ENCODE measurements around the gene HS3ST6. TPM values are rescaled to one million over a fixed set of nuclear protein-coding genes. Genes with fewer than 3 reads are reported as not detected.
A peak's percentile ranks its signal among the peaks of the same experiment; 100 is the strongest.

Gene HS3ST6
- total and polyA plus RNA-seq, 9 of the 15 experiments (the other 6 are each of a cell fraction or from before 2014, with no cell fraction given) = not detected

GRCh38 chr16:1959269-1960039, 41.2 kb upstream of the HS3ST6 start, which contains the start of gene NDUFB10 (continued):
- TF ChIP-seq POLR2G (IDR thresholded peaks at IDR 0.05; ENCODE audit: low read depth, low read length) = peak; percentile 97
- TF ChIP-seq CXXC5 (CRISPR knock-in tag; IDR thresholded peaks at IDR 0.05) = peak; percentile 96
- TF ChIP-seq TAF9B (IDR thresholded peaks at IDR 0.05; ENCODE audit: partially characterized antibody) = no peak
- TF ChIP-seq SRSF7 (optimal IDR thresholded peaks at IDR 0.05; ENCODE audit: low read depth, low read length) = no peak
- no peak for TF ChIP-seq KDM4B (IDR thresholded peaks at IDR 0.05; ENCODE audit: borderline replicate concordance in 2 of 2, low read depth in 1 of 2)
- TF ChIP-seq ZNF778 (CRISPR knock-in tag; IDR thresholded peaks at IDR 0.05) = no peak
- TF ChIP-seq ZNF639 (CRISPR knock-in tag; conservative IDR thresholded peaks at IDR 0.05 in 1 of 2, IDR thresholded peaks at IDR 0.05 in 1 of 2) = peak in 1 of 2 experiments; percentile 85; a peak in 2 of 4 replicates
- TF ChIP-seq, protein P1, sequence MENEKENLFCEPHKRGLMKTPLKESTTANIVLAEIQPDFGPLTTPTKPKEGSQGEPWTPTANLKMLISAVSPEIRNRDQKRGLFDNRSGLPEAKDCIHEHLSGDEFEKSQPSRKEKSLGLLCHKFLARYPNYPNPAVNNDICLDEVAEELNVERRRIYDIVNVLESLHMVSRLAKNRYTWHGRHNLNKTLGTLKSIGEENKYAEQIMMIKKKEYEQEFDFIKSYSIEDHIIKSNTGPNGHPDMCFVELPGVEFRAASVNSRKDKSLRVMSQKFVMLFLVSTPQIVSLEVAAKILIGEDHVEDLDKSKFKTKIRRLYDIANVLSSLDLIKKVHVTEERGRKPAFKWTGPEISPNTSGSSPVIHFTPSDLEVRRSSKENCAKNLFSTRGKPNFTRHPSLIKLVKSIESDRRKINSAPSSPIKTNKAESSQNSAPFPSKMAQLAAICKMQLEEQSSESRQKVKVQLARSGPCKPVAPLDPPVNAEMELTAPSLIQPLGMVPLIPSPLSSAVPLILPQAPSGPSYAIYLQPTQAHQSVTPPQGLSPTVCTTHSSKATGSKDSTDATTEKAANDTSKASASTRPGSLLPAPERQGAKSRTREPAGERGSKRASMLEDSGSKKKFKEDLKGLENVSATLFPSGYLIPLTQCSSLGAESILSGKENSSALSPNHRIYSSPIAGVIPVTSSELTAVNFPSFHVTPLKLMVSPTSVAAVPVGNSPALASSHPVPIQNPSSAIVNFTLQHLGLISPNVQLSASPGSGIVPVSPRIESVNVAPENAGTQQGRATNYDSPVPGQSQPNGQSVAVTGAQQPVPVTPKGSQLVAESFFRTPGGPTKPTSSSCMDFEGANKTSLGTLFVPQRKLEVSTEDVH (IDR thresholded peaks at IDR 0.05; ENCODE audit: low read depth, partially characterized antibody) = no peak
- peak; percentile 57; the same call in 1 of the 2 replicates for TF ChIP-seq ZBTB1 (CRISPR knock-in tag; IDR thresholded peaks at IDR 0.05; ENCODE audit: borderline replicate concordance, low read depth)
- no peak for TF ChIP-seq NCOA1 (IDR thresholded peaks at IDR 0.05; ENCODE audit: low read depth)
- TF ChIP-seq, protein P2, sequence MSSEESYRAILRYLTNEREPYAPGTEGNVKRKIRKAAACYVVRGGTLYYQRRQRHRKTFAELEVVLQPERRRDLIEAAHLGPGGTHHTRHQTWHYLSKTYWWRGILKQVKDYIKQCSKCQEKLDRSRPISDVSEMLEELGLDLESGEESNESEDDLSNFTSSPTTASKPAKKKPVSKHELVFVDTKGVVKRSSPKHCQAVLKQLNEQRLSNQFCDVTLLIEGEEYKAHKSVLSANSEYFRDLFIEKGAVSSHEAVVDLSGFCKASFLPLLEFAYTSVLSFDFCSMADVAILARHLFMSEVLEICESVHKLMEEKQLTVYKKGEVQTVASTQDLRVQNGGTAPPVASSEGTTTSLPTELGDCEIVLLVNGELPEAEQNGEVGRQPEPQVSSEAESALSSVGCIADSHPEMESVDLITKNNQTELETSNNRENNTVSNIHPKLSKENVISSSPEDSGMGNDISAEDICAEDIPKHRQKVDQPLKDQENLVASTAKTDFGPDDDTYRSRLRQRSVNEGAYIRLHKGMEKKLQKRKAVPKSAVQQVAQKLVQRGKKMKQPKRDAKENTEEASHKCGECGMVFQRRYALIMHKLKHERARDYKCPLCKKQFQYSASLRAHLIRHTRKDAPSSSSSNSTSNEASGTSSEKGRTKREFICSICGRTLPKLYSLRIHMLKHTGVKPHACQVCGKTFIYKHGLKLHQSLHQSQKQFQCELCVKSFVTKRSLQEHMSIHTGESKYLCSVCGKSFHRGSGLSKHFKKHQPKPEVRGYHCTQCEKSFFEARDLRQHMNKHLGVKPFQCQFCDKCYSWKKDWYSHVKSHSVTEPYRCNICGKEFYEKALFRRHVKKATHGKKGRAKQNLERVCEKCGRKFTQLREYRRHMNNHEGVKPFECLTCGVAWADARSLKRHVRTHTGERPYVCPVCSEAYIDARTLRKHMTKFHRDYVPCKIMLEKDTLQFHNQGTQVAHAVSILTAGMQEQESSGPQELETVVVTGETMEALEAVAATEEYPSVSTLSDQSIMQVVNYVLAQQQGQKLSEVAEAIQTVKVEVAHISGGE (CRISPR knock-in tag; IDR thresholded peaks at IDR 0.05) = peak in 2 of 3 experiments; percentile 29 to 77; a peak in 2 of 6 replicates
- peak; percentile 71; the same call in 1 of the 2 replicates for TF ChIP-seq EP400 (IDR thresholded peaks at IDR 0.05)
- peak; percentile 85 for TF ChIP-seq SUPT5H (IDR thresholded peaks at IDR 0.05)
- peak; percentile 98 for TF ChIP-seq FIP1L1 (IDR thresholded peaks at IDR 0.05; ENCODE audit: low read depth, low read length, poor library complexity, severe bottlenecking)
- peak; percentile 37; the same call in 1 of the 2 replicates for TF ChIP-seq GTF2F1 (IDR thresholded peaks at IDR 0.05; ENCODE audit: low read depth, low read length)
- TF ChIP-seq, protein P3, sequence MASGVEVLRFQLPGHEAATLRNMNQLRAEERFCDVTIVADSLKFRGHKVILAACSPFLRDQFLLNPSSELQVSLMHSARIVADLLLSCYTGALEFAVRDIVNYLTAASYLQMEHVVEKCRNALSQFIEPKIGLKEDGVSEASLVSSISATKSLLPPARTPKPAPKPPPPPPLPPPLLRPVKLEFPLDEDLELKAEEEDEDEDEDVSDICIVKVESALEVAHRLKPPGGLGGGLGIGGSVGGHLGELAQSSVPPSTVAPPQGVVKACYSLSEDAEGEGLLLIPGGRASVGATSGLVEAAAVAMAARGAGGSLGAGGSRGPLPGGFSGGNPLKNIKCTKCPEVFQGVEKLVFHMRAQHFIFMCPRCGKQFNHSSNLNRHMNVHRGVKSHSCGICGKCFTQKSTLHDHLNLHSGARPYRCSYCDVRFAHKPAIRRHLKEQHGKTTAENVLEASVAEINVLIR (CRISPR knock-in tag; IDR thresholded peaks at IDR 0.05) = peak; percentile 16; the same call in 1 of the 2 replicates
